HL-60/S4 treated with phorbol 12-myristate 13-acetate at 8.2 ng/mL for 4 days and 3 days (cell line): ENCODE data around the gene FGF6.

Source experiments
- in situ Hi-C: fragments of 300-500 bp; cut with MboI; formaldehyde crosslinking; loops from 2 replicates; pipeline ENCODE4 v1.15.0; 2022; ENCODE audit warnings: low sequenced_read_pairs

Gene FGF6

GRCh38 chr12:4448371-4448940 is 2.8 kb upstream of the FGF6 start:
- in situ Hi-C loops: no loop called here

- in situ Hi-C loops: no loop called here
Measured at GRCh38 chr12:4447151-4447550, 1.5 kb upstream of the FGF6 start.

- in situ Hi-C loops: no loop called here
Measured at GRCh38 chr12:4446335-4446734, 720 bp upstream of the FGF6 start.

- in situ Hi-C loops: no loop called here
Measured at GRCh38 chr12:4444031-4444430, 1.6 kb downstream of the FGF6 start.

GRCh38 chr12:4443616-4444015 is 2.0 kb downstream of the FGF6 start:
- in situ Hi-C loops: no loop called here

- in situ Hi-C loops: no loop called here
Measured at GRCh38 chr12:4441355-4442335, 4.0 kb downstream of the FGF6 start.

GRCh38 chr12:4440187-4440941 is 5.3 kb downstream of the FGF6 start:
- in situ Hi-C loops: no loop called here

GRCh38 chr12:4439736-4440135 is 5.9 kb downstream of the FGF6 start:
- in situ Hi-C loops: no loop called here

GRCh38 chr12:4438834-4439596 is 6.6 kb downstream of the FGF6 start:
- in situ Hi-C loops: no loop called here

GRCh38 chr12:4435537-4435936 is 10.1 kb downstream of the FGF6 start:
- in situ Hi-C loops: no loop called here

GRCh38 chr12:4434706-4435425 is 10.7 kb downstream of the FGF6 start:
- in situ Hi-C loops: no loop called here

- in situ Hi-C loops: no loop called here
Measured at GRCh38 chr12:4434301-4434700, 11.3 kb downstream of the FGF6 start.

GRCh38 chr12:4433745-4434058 is 11.9 kb downstream of the FGF6 start:
- in situ Hi-C loops: no loop called here

- in situ Hi-C loops: no loop called here
Measured at GRCh38 chr12:4432878-4433744, 12.5 kb downstream of the FGF6 start.

- in situ Hi-C loops: no loop called here
Measured at GRCh38 chr12:4431866-4432265, 13.7 kb downstream of the FGF6 start.

GRCh38 chr12:4431436-4431835 is 14.2 kb downstream of the FGF6 start:
- in situ Hi-C loops: no loop called here

GRCh38 chr12:4424422-4424821 is 21.2 kb downstream of the FGF6 start:
- in situ Hi-C loops: no loop called here

GRCh38 chr12:4423528-4424195 is 22.0 kb downstream of the FGF6 start:
- in situ Hi-C loops: no loop called here

GRCh38 chr12:4422985-4423384 is 22.6 kb downstream of the FGF6 start:
- in situ Hi-C loops: no loop called here
